Vagina (tissue), 2 donors: ENCODE data around the gene CRLF3. TPM values are rescaled to one million over a fixed set of nuclear protein-coding genes. Genes with fewer than 3 reads are reported as not detected.

Experiments
- DNase-seq, 2 donors: peaks; one replicate each; pipeline ENCODE4 v3.0.0-alpha.2; 2017; ENCODE audit errors: extremely low spot score in 2 of 2
- H3K27ac ChIP-seq: fragments of 200-600 bp; sonication (generic); one replicate; pipeline ENCODE4 v1.5.1; 2019
- H3K27me3 ChIP-seq: fragments of 200-600 bp; sonication (generic); one replicate; pipeline ENCODE4 v1.5.1; 2019
- H3K36me3 ChIP-seq, 2 donors: fragments of 200-600 bp; sonication (generic); one replicate each; pipeline ENCODE4 v1.5.1; 2017 to 2019
- H3K4me1 ChIP-seq: fragments of 200-600 bp; sonication (generic); one replicate; pipeline ENCODE4 v1.5.1; 2019
- H3K4me3 ChIP-seq, 2 donors: fragments of 200-600 bp; sonication (generic); 1 replicate in 1 of 2; 2 replicates in 1 of 2; pipeline ENCODE4 v1.5.1; 2016 to 2019
- H3K9me3 ChIP-seq: fragments of 200-600 bp; sonication (generic); one replicate; pipeline ENCODE4 v1.5.1; 2019
- POLR2A ChIP-seq, 2 donors: fragments of 450-650 bp; IDR thresholded peaks; one replicate each; pipeline ENCODE4 v1.6.1; 2017; ENCODE audit warnings: antibody characterized with exemption in 2 of 2, mild to moderate bottlenecking in 2 of 2, moderate library complexity in 2 of 2
- POLR2AphosphoS5 ChIP-seq, 2 donors: sonication (generic); formaldehyde crosslinking; IDR thresholded peaks; one replicate each; pipeline ENCODE4 v1.9.0; 2017; ENCODE audit warnings: antibody characterized with exemption in 2 of 2, mild to moderate bottlenecking in 2 of 2, low read depth in 1 of 2; ENCODE audit not compliant: insufficient read depth in 1 of 2
- intact Hi-C: fragments of 100-400 bp; cut with DNase I; formaldehyde crosslinking; loops from one replicate; pipeline ENCODE4 v1.15.1; 2023
- total RNA-seq: library from RNA; depleted of rRNA; stranded (reverse); fragments of >200 nt; gene quantifications from one replicate; pipeline ENCODE4 v1.2.3, GENCODE V29; 2016
- TF ChIP-seq, protein P1 (sequence below), 3 experiments: fragments of 450-650 bp in 2 of 3; fragments of 200-600 bp in 1 of 3; sonication (generic) in 1 of 3; IDR thresholded peaks; one replicate each; pipeline ENCODE4 v1.5.1; 2017 to 2019; ENCODE audit warnings: antibody characterized with exemption in 3 of 3, mild to moderate bottlenecking in 2 of 3, moderate library complexity in 2 of 3

CRLF3 gene
- total RNA-seq, 1 donor from 2014 or later, result 13.3 TPM

DNA sequence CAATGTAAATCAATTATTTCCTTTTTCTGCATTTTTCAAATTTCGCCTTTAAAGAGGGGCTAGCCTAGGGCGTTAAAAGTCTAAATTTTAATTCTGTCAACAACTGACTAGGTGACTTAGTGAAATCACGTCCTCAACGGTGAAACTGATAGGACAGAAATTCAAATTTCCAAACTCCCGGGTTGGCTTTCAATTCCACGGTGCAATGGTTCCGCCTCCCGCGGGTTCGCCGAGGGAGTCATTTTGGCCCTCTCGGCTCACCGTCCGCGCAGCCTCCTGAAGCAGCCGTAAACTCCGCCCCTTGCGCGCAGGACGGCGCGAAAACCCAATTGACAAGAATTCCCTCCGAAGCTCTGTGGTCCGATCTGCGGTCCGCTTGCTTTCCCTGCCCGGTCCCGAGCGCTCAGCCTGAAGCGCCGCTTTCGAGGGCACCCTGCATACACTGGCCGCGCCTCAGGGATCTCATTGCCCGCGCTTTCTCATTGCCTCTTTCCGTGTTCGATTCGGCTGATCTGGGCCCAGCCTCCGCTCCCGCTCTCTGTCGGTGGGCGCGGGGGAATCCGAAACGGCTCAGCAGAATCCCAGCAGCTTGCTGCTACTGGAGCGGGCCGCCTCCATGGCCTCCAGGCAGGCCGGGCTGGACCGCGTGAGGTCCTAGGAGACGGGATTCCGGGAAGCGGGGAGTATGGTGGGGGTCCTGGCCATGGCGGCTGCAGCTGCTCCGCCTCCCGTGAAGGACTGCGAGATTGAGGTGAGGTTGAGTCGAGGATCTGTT lies 7.4 kb upstream of the CRLF3 start, which contains the start of gene ATAD5:
Gene ATAD5 (plus strand): TSS at position 304 of the 775 bp plus-strand sequence. CDS start 382 bp downstream, at position 686.
- Histone ChIP-seq H3K27ac (peak within 1 kb of the TSS; percentile 60), H3K9me3 (no peaks in the 10 kb centered on the region), H3K4me1 (peaks cover 12% of the 10 kb centered on the region), H3K27me3 (no peaks in the 10 kb centered on the region), H3K36me3 (no peaks in the 10 kb centered on the region), H3K4me3 (peak within 1 kb of the TSS; percentile 83 to 85)
- TF ChIP-seq, protein P1, sequence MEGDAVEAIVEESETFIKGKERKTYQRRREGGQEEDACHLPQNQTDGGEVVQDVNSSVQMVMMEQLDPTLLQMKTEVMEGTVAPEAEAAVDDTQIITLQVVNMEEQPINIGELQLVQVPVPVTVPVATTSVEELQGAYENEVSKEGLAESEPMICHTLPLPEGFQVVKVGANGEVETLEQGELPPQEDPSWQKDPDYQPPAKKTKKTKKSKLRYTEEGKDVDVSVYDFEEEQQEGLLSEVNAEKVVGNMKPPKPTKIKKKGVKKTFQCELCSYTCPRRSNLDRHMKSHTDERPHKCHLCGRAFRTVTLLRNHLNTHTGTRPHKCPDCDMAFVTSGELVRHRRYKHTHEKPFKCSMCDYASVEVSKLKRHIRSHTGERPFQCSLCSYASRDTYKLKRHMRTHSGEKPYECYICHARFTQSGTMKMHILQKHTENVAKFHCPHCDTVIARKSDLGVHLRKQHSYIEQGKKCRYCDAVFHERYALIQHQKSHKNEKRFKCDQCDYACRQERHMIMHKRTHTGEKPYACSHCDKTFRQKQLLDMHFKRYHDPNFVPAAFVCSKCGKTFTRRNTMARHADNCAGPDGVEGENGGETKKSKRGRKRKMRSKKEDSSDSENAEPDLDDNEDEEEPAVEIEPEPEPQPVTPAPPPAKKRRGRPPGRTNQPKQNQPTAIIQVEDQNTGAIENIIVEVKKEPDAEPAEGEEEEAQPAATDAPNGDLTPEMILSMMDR (IDR thresholded peaks at IDR 0.05), result peak in 1 of 3 experiments; percentile 17
- peak; percentile 89 to 99 for TF ChIP-seq POLR2AphosphoS5 (IDR thresholded peaks at IDR 0.05; ENCODE audit: insufficient read depth in 1 of 2, low read depth in 1 of 2)
- no peak for TF ChIP-seq POLR2A (IDR thresholded peaks at IDR 0.05)
- no peak for DNase-seq
- intact Hi-C loops, result no loop called here

DNA sequence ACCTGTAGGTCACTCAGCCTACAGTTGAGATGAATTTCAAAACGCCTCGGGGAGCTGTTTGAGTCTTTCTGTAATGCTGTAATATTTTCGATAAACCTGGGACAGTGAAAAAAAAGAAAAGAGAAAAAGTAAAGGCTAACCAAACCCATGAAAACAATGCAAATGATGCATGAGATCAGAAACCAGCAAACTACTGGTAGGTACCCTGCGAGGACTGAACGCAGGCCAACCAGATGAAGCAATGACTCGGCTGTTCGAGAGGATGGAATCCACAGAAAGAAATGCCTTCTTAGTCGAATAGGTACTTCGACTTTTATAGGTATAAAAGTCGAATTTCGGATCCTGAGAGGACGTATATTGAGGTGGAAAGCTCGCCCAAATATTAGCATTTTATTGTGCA lies 6.8 kb upstream of the CRLF3 start:
- H3K9me3 ChIP-seq, result no peaks in the 10 kb centered on the region
- intact Hi-C loops, result no loop called here
- peak overlapping the region; percentile 83 to 85 for H3K4me3 ChIP-seq
- H3K4me1 ChIP-seq, result peaks cover 12% of the 10 kb centered on the region
- H3K27ac ChIP-seq, result peak overlapping the region; percentile 60
- no peak for TF ChIP-seq POLR2AphosphoS5 (IDR thresholded peaks at IDR 0.05; ENCODE audit: insufficient read depth in 1 of 2, low read depth in 1 of 2)
- no peak for TF ChIP-seq POLR2A (IDR thresholded peaks at IDR 0.05)
- TF ChIP-seq, protein P1 (IDR thresholded peaks at IDR 0.05), result no peak
- no peaks in the 10 kb centered on the region for H3K36me3 ChIP-seq
- DNase-seq, result no peak
- H3K27me3 ChIP-seq, result no peaks in the 10 kb centered on the region

DNA sequence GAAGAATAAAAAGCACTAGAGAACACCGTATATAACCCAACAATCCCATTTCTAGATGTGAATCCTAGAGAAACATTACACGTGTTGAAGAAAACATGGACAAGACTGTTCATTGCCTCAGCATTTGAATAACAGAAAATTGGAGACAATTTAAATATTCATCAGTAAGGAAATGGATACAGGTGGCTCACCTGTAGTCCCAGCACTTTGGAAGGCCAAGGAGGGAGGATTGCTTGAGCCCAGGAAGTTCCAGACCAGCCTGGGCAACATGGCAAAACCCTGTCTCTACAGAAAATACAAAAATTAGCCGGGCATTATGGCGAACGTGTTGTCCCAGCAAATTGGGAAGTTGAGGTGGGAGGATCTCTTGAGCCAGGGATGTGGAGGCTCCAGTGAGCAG lies 4.5 kb upstream of the CRLF3 start:
- H3K9me3 ChIP-seq, result no peaks in the 10 kb centered on the region
- H3K27me3 ChIP-seq, result no peaks in the 10 kb centered on the region
- no peak overlapping the region for H3K4me3 ChIP-seq
- TF ChIP-seq, protein P1 (IDR thresholded peaks at IDR 0.05), result no peak
- no peak for TF ChIP-seq POLR2AphosphoS5 (IDR thresholded peaks at IDR 0.05; ENCODE audit: insufficient read depth in 1 of 2, low read depth in 1 of 2)
- TF ChIP-seq POLR2A (IDR thresholded peaks at IDR 0.05), result no peak
- no peak for DNase-seq
- peaks cover 24% of the 10 kb centered on the region for H3K4me1 ChIP-seq
- no peaks in the 10 kb centered on the region for H3K36me3 ChIP-seq
- intact Hi-C loops, result no loop called here
- no peak overlapping the region for H3K27ac ChIP-seq

DNA sequence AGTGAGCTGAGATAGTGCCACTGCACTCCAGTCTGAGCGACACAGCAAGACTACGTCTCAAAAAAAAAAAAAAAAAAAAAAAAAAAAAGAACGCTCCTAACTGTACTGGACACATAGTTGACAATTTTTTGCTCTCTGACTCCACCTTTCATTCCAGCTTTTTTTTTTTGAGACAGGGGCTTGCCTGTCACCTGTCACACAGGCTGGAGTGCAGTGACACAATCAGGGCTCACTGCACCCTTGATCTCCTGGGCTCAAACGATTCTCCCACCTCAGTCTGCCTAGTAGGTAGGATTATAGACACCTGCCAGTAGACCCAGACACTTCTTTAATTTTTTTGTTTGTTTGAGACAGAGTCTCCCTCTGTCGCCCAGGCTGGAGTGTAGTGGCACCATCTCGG lies 2.6 kb upstream of the CRLF3 start:
- intact Hi-C loops, result no loop called here
- Histone ChIP-seq H3K9me3 (no peaks in the 10 kb centered on the region), H3K4me1 (peaks cover 29% of the 10 kb centered on the region), H3K27me3 (no peaks in the 10 kb centered on the region), H3K36me3 (no peaks in the 10 kb centered on the region), H3K4me3 (no peak overlapping the region), H3K27ac (no peak overlapping the region)
- DNase-seq, result no peak
- TF ChIP-seq POLR2AphosphoS5 (IDR thresholded peaks at IDR 0.05; ENCODE audit: insufficient read depth in 1 of 2, low read depth in 1 of 2) (no peak), POLR2A (IDR thresholded peaks at IDR 0.05) (no peak)
- TF ChIP-seq, protein P1 (IDR thresholded peaks at IDR 0.05), result no peak

DNA sequence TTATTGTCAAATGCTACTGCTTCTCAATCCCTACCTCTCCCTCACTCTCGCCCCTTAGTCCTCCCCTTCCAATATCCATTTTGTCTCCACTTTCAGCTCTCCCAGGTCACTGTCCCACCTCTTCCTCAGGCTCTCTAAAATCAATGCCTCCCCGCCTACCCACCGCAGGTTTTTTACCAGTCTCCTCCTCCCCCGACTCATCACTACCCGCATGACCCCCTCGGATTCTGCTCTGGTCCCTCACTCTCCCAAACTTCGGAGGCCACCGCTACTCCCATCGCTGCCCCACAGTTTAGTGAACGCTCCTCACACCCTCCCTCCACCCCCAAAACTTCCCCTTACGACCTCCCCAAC lies 513 bp downstream of the CRLF3 start:
- Histone ChIP-seq H3K4me3 (peak overlapping the region; percentile 83 to 95), H3K4me1 (peaks cover 32% of the 10 kb centered on the region), H3K36me3 (no peaks in the 10 kb centered on the region), H3K27me3 (no peaks in the 10 kb centered on the region), H3K9me3 (no peaks in the 10 kb centered on the region), H3K27ac (peak overlapping the region; percentile 87)
- intact Hi-C loops, result no loop called here
- DNase-seq, result no peak
- TF ChIP-seq, protein P1 (IDR thresholded peaks at IDR 0.05), result no peak
- TF ChIP-seq POLR2A (IDR thresholded peaks at IDR 0.05), result no peak
- no peak for TF ChIP-seq POLR2AphosphoS5 (IDR thresholded peaks at IDR 0.05; ENCODE audit: insufficient read depth in 1 of 2, low read depth in 1 of 2)
